ENCODE data around the gene ZMIZ2.
"Not testable (repeated sequence)": the region's sequence is repeated elsewhere in the genome, so short reads cannot be mapped to it uniquely, and the experiment has no call there.

Gene ZMIZ2

DNA sequence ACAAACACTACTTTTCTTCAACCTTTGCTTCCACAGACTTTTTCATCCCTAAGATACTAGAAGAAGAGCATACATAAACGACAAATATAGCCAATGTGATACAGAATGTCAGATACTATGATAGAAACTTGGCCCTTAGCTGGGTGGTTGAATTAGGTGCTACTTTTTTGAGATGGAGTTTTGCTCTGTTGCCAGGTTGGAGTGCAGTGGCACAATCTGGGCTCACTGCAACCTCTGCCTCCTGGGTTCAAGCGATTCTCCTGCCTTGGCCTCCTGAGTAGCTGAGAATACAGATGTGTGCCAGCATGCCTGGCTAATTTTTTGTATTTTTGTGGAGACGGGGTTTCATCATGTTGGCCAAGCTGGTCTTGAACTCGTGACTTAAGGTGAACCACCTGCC is 51.3 kb downstream of the ZMIZ2 start:
- DNase-seq = no peak

DNA sequence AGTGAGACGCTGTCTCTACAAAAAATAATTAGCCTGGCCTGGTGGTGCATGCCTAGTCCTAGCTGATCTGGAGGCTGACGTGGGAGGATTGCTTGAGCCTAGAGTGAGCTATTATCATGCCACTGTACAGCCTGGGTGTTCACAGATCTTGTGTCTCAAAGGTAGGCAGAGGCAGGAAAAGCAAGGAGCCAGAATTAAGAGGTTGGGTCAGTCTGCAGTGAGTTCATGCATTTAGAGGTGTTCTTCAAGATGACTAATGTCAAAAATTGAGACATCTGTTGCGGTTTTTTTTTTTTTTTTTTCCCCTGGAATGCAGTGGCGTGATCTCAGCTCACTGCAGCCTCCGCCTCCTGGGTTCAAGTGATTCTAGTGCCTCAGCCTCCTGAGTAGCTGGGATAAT is 53.2 kb downstream of the ZMIZ2 start:
- DNase-seq = no peak

DNA sequence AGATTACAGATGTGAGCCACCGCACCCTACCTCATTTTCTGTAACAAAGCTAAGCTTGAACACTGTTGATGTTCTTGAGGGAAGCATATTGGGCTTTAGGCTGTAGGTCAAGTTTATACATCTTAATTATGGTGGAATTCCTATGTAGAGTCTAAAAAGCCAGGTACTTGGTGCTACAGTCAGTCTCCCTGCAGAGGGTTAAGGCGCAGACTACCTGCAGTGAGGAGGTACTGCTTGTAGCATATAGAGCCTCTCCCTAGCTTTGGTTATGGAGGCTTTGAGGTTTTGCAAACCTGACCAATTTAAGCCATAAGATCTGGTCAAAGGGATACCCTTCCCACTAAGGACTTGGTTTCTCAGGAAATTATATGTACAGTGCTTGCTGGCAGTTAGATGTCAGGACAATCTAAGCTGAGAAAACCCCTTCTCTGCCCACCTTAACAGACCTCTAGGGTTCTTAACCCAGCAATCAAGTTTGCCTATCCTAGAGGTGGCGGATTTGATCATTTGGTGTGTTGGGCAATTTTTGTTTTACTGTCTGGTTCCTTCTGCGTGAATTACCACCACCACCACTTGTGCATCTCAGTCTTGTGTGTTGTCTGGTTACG is 53.9 kb downstream of the ZMIZ2 start:
- DNase-seq = no peak

DNA sequence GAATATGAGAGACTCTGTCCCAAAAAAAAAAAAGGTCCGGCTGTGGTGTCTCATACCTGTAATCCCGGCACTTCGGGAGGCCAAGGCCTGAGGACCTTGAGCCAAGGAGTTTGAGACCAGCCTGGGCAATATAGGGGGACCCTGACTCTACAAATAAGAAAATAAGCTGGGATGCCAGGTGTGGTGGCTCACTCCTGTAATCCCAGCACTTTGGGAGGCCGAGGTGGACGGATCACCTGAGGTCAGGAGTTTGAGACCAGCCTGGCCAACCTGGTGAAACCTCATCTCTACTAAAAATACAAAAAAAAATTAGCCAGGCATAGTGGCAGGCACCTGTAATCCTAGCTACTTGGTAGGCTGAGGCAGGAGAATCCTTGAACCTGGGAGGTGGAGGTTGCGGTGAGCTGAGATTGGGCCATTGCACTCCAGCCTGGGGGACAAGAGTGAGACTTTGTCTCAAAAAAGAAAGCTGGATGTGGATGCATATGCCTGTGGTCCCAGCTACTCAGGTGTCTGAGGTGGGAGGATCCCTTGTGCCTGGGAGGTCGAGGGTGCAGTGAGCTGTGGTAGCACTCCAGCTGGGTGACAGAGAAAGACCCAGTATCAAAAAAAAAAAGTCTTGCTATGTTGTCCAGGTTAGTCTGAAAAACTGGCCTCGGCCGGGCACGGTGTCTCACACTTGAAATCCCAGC is 55.3 kb downstream of the ZMIZ2 start:
- DNase-seq = not testable (repeated sequence)

DNA sequence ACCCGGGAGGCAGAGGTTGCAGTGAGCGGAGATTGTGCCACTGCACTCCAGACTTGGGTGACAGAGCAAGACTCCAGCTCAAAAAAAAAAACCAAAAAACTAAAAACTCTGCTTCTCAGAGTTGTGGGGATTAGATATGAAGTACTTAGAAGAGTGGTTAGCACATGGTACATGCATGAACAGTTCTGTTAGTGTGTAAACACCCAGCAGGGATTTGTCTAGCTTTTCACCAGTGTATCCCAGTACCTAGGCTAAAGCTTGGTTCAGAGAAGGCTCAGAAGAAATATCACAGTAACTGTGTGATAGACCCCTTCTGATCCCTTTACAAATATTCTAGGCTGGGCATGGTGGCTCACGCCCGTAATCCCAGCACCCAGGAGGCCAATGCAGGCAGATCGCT is 57.3 kb downstream of the ZMIZ2 start:
- DNase-seq = no peak

DNA sequence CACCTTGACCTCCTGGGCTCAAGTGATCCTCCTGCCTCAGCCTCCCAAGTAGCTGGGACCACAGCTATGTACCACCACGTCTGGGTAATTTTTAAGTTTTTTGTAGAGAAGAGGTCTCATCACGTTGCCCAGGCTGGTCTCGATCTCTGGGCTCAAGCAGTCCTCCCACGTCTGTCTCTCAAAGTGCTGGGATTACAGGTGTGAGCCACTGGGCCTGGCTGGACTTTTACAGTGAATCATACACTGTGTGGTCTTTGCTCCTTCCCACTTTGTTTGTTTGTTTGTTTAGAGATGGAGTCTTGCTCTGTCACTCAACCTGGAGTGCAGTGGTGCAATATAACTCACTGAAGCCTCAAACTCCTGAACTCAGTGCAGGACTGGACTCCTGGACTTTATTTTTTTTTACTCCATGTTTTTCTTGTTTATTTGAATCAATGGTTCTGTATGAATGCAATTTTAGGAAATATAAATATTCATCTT is 60.3 kb downstream of the ZMIZ2 start:
- DNase-seq = no peak

DNA sequence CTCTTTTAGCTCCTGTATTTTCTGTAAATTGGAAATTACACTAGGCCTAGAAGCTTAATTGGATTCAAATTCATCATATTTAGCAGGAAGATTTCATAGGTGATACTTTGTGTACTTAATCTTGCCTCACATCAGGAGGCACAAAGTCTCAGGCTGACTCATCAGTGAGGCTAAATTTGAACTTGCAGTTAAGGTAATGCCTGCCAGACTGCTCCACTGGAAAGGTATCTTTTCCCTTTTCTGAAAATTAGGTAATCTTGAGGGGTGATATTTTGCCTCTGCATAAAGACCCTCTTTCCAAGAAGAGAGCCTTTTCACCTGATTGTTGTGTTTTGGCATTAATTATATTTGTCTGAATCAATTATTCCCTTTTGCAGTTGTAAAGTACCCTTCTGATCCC is 62.4 kb downstream of the ZMIZ2 start:
- no peak for DNase-seq

DNA sequence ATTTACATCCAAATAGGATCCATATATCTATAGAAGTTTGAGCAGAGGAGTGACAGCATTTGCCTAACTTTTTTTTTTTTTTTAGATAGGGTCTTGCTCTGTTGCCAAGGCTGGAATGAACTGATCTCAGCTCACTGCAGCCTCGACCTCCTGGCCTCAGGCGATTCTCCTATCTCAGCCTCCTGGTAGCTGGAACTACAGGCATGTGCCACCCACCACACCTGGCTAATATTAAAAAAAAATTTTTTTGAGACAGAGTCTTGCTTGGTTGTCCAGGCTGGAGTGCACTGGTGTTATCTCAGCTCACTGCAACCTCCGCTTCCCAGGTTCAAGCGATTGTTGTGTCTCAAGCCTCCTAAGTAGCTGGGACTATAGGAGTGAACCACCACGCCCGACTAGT is 62.9 kb downstream of the ZMIZ2 start:
- no peak for DNase-seq

DNA sequence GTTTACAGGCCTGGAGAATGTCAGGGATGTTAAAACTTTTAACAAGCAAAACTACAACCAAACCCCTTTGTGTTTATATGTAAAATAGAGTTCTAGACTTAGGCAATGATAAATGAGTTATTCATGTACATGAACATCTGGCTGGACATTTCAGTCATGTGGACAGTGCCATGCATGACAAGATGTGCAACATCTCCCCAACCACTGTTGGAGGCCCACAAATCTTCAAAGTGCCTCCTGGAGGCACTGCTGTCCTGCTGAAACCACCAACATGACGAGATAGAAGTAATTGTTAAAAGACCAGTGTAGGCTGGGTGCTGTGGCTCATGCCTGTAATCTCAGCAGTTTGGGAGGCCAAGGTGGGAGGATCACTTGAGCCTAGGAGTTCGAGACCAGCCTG is 66.3 kb downstream of the ZMIZ2 start:
- no peak for DNase-seq

DNA sequence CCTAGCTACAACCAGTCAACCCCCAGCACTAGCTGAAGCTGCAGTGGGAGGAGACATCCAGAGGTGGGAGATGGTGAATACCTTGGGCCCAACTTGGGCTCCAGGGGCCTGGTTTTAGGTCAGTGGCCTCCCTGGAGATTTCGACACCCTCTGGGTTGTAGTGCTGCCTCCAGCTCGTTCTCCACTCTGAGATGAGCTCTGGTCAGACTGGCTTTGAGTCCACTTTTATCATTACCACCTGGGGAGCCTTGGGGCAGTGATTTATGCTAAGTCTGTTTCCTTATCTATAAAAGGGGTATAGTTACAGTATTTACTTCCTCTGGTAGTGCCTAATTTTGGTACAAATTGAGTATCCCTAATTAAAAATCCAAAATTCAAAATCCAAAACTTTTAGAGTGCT is 70.6 kb downstream of the ZMIZ2 start:
- no peak for DNase-seq
